Thyroid gland (tissue), 4 donors: ENCODE measurements around the gene UBXN11. TPM values are rescaled to one million over a fixed set of nuclear protein-coding genes. Genes with fewer than 3 reads are reported as not detected.

Experiments
- DNase-seq, 2 donors: peaks; one replicate each; pipeline ENCODE4 v3.0.0-alpha.2; 2019
- H3K27ac ChIP-seq, 3 donors: fragments of 200-600 bp; sonication (generic); 1 replicate in 2 of 3; 2 replicates in 1 of 3; pipeline ENCODE4 v1.5.1; 2016 to 2019; ENCODE audit warnings: mild to moderate bottlenecking in 1 of 3, moderate library complexity in 1 of 3
- H3K27me3 ChIP-seq: fragments of 200-600 bp; sonication (generic); one replicate; pipeline ENCODE4 v1.5.1; 2019
- H3K36me3 ChIP-seq, 2 donors: fragments of 200-600 bp; sonication (generic); one replicate each; pipeline ENCODE4 v1.5.1; 2016 to 2019
- H3K4me1 ChIP-seq, 2 donors: fragments of 200-600 bp; sonication (generic); one replicate each; pipeline ENCODE4 v1.5.1; 2017 to 2019
- H3K4me3 ChIP-seq, 3 donors: fragments of 200-600 bp; sonication (generic); replicated peaks in 1 of 3; 1 replicate in 2 of 3; 2 replicates in 1 of 3; pipeline ENCODE4 v1.5.1; 2016; ENCODE audit warnings: mild to moderate bottlenecking in 1 of 3
- H3K9me3 ChIP-seq: fragments of 200-600 bp; sonication (generic); one replicate; pipeline ENCODE4 v1.5.1; 2017
- POLR2A ChIP-seq, 2 donors: fragments of 450-650 bp; IDR thresholded peaks; one replicate each; pipeline ENCODE4 v1.6.1; 2017; ENCODE audit warnings: antibody characterized with exemption in 2 of 2, mild to moderate bottlenecking in 2 of 2, moderate library complexity in 1 of 2
- WGBS, 2 donors: methylation state at CpG; one replicate each; pipeline ENCODE4 v1.1.5; 2017; 5-methylcytosine and 5-hydroxymethylcytosine counted together
- intact Hi-C: fragments of 100-400 bp; cut with DNase I; formaldehyde crosslinking; loops from one replicate; pipeline ENCODE4 v1.15.1; 2023
- total RNA-seq, 4 donors: library from RNA; depleted of rRNA; stranded (reverse); fragments of >200 nt; gene quantifications; one replicate each; pipeline ENCODE4 v1.2.3, GENCODE V29; 2016
- TF ChIP-seq, protein P1 (sequence below), 6 experiments: fragments of 200-600 bp in 3 of 6; fragments of 450-650 bp in 3 of 6; sonication (generic) in 3 of 6; IDR thresholded peaks; one replicate each; pipeline ENCODE4 v1.5.1; 2016 to 2019; ENCODE audit warnings: antibody characterized with exemption in 6 of 6, mild to moderate bottlenecking in 2 of 6, inconsistent platforms in 1 of 6, moderate library complexity in 1 of 6

The UBXN11 gene
- total RNA-seq, 4 donors from 2014 or later = 23.9 to 35.4 (median 30.2) TPM

DNA sequence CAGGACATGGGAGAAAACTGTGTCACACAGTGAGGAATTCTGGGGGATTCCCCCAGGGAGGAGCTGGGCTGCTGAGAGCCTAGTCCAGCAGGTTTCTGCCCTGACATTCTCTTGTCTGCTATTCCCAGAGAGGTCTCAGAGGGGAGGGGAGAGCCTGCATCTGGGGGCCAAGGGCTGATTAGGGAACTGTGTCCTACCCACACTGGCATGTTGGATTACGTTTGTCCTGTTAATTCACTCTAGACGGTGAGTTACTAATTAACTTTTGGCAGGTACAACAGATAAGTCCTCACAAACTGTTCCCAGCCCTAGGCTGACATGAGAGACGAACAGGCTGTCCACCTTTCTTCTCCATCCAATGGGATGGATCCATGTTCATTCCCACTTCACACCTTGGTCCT lies 29.2 kb downstream of the UBXN11 start:
- Histone ChIP-seq H3K4me1 (peaks cover 23 to 59% of the 10 kb centered on the region in 2 donors), H3K27ac (peak overlapping the region in 2 of 3 donors; percentile 85 to 89)

DNA sequence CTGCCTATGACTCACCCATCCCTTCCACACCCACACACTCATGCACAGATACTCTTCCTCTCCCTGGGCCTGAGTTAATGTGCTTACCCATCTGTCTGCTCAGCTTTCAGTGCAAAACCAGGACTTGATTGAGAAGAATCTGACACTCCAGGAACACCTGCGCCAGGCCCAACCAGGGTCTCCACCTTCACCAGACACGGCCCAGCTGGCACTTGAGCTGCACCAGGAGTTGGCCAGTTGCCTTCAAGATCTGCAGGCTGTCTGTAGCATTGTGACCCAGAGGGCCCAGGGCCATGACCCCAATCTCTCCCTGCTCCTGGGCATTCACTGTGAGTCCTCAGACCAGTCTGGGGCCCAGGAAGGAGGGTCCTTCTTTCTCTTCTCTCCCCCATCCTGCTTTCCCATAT lies 30.0 kb downstream of the UBXN11 start:
- TF ChIP-seq, protein P1, sequence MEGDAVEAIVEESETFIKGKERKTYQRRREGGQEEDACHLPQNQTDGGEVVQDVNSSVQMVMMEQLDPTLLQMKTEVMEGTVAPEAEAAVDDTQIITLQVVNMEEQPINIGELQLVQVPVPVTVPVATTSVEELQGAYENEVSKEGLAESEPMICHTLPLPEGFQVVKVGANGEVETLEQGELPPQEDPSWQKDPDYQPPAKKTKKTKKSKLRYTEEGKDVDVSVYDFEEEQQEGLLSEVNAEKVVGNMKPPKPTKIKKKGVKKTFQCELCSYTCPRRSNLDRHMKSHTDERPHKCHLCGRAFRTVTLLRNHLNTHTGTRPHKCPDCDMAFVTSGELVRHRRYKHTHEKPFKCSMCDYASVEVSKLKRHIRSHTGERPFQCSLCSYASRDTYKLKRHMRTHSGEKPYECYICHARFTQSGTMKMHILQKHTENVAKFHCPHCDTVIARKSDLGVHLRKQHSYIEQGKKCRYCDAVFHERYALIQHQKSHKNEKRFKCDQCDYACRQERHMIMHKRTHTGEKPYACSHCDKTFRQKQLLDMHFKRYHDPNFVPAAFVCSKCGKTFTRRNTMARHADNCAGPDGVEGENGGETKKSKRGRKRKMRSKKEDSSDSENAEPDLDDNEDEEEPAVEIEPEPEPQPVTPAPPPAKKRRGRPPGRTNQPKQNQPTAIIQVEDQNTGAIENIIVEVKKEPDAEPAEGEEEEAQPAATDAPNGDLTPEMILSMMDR (IDR thresholded peaks at IDR 0.05) = no peak
- TF ChIP-seq POLR2A (IDR thresholded peaks at IDR 0.05) = no peak
- peaks cover 23 to 56% of the 10 kb centered on the region in 2 donors for H3K4me1 ChIP-seq
- no peaks in the 10 kb centered on the region for H3K27me3 ChIP-seq
- H3K4me3 ChIP-seq = no peak overlapping the region
- H3K9me3 ChIP-seq = no peaks in the 10 kb centered on the region
- WGBS, 2 donors = 56 to 86% methylated on average over 2 of the region's 2 CpGs
- H3K36me3 ChIP-seq = peaks cover 7 to 12% of the 10 kb centered on the region in 2 donors
- peak overlapping the region in 2 of 3 donors; percentile 58 to 71 for H3K27ac ChIP-seq
- DNase-seq = no peak
- intact Hi-C loops = loop anchor here (5.0 kb wide), 1 partner anchor 46 kb away; no protein-coding TSS in a partner anchor

More for the DNA sequence above, 29.2 kb downstream of the UBXN11 start:
- TF ChIP-seq POLR2A (IDR thresholded peaks at IDR 0.05) = no peak
- Histone ChIP-seq H3K36me3 (peaks cover 7 to 12% of the 10 kb centered on the region in 2 donors), H3K4me3 (no peak overlapping the region), H3K9me3 (no peaks in the 10 kb centered on the region), H3K27me3 (no peaks in the 10 kb centered on the region)
- intact Hi-C loops = loop anchor here (5.0 kb wide), 1 partner anchor 45 kb away; no protein-coding TSS in a partner anchor
- 70 to 81% methylated on average over 3 of the region's 3 CpGs for WGBS, 2 donors
- no peak for DNase-seq

- peaks cover 22 to 50% of the 10 kb centered on the region in 2 donors for H3K4me1 ChIP-seq
- peaks cover 10 to 12% of the 10 kb centered on the region in 2 donors for H3K36me3 ChIP-seq
- intact Hi-C loops = loop anchor here (5.0 kb wide), 1 partner anchor 46 kb away; no protein-coding TSS in a partner anchor
- H3K4me3 ChIP-seq = no peak overlapping the region
- DNase-seq = peak; percentile 85 to 86
- TF ChIP-seq POLR2A (IDR thresholded peaks at IDR 0.05) = no peak
- TF ChIP-seq, protein P1 (IDR thresholded peaks at IDR 0.05) = peak; percentile 47 to 90 (median 77)
- 42 to 47% methylated on average over 3 of the region's 3 CpGs for WGBS, 2 donors
- H3K27ac ChIP-seq = peak overlapping the region; percentile 58 to 71 (median 59)
- H3K9me3 ChIP-seq = no peaks in the 10 kb centered on the region
- H3K27me3 ChIP-seq = no peaks in the 10 kb centered on the region
These were observed 30.6 kb downstream of the UBXN11 start for GRCh38 chr1:26275580-26276431.

- no peak for DNase-seq
- Histone ChIP-seq H3K36me3 (peaks cover 12 to 14% of the 10 kb centered on the region in 2 donors), H3K27ac (peak overlapping the region in 1 of 3 donors; percentile 58)
These were observed 31.5 kb downstream of the UBXN11 start for GRCh38 chr1:26274801-26275425.

DNA sequence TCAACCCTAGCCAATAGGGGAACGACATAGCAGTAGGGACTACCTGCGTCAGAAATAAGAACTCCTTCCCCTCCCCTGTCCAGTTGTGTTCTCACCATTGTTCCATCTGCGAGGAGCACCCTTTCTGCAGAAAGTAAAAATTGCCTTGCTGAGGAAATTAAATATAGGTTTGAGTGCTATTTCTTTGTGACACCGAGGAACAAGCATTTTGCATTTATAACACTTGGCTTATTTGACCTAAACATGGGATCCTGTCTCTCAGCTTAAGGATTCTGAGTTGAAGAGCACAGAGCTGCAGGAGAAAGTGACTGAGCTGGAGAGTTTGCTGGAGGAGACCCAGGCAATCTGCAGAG lies 37.3 kb downstream of the UBXN11 start:
- no peak overlapping the region for H3K27ac ChIP-seq
- 97 to 100% methylated on average over 4 of the region's 4 CpGs for WGBS, 2 donors
- H3K9me3 ChIP-seq = no peaks in the 10 kb centered on the region
- H3K4me1 ChIP-seq = no peaks in the 10 kb centered on the region
- DNase-seq = no peak
- H3K36me3 ChIP-seq = peaks cover 12 to 22% of the 10 kb centered on the region in 2 donors
- no peaks in the 10 kb centered on the region for H3K27me3 ChIP-seq
- TF ChIP-seq, protein P1 (IDR thresholded peaks at IDR 0.05) = no peak
- no peak for TF ChIP-seq POLR2A (IDR thresholded peaks at IDR 0.05)
- intact Hi-C loops = no loop called here
- H3K4me3 ChIP-seq = no peak overlapping the region

More at GRCh38 chr1:26274801-26275425, 31.5 kb downstream of the UBXN11 start:
- Histone ChIP-seq H3K9me3 (no peaks in the 10 kb centered on the region), H3K4me3 (no peak overlapping the region), H3K4me1 (peaks cover 16 to 44% of the 10 kb centered on the region in 2 donors), H3K27me3 (no peaks in the 10 kb centered on the region)
- WGBS, 2 donors = 94% methylated on average over 11 of the region's 11 CpGs
- intact Hi-C loops = loop anchor here (5.0 kb wide), 1 partner anchor 47 kb away; no protein-coding TSS in a partner anchor
- TF ChIP-seq, protein P1 (IDR thresholded peaks at IDR 0.05) = no peak
- no peak for TF ChIP-seq POLR2A (IDR thresholded peaks at IDR 0.05)
